GM12892 (cell line): ENCODE measurements around the gene TP73.

ENCODE experiments used
- POLR2A ChIP-seq: IDR thresholded peaks from 2 replicates; pipeline ENCODE4 v1.6.1; 2011; ENCODE audit warnings: low read depth, low read length, control low read depth
- POLR2AphosphoS5 ChIP-seq: IDR thresholded peaks from 2 replicates; pipeline ENCODE4 v1.6.1; 2011; ENCODE audit warnings: low read depth, low read length, control low read depth

GRCh38 chr1:3630914-3631313, 21.4 kb upstream of the TP73 start:
- no peak for TF ChIP-seq POLR2A
- TF ChIP-seq POLR2AphosphoS5: no peak
